Vagina (tissue), 2 donors: Measurements from ENCODE around the gene MYH8. TPM values are rescaled to one million over a fixed set of nuclear protein-coding genes. Genes with fewer than 3 reads are reported as not detected.

Experiments
- DNase-seq, 2 donors: peaks; one replicate each; pipeline ENCODE4 v3.0.0-alpha.2; 2017; ENCODE audit errors: extremely low spot score in 2 of 2
- H3K27ac ChIP-seq: fragments of 200-600 bp; sonication (generic); one replicate; pipeline ENCODE4 v1.5.1; 2019
- H3K27me3 ChIP-seq: fragments of 200-600 bp; sonication (generic); one replicate; pipeline ENCODE4 v1.5.1; 2019
- H3K36me3 ChIP-seq, 2 donors: fragments of 200-600 bp; sonication (generic); one replicate each; pipeline ENCODE4 v1.5.1; 2017 to 2019
- H3K4me1 ChIP-seq: fragments of 200-600 bp; sonication (generic); one replicate; pipeline ENCODE4 v1.5.1; 2019
- H3K4me3 ChIP-seq, 2 donors: fragments of 200-600 bp; sonication (generic); 1 replicate in 1 of 2; 2 replicates in 1 of 2; pipeline ENCODE4 v1.5.1; 2016 to 2019
- H3K9me3 ChIP-seq: fragments of 200-600 bp; sonication (generic); one replicate; pipeline ENCODE4 v1.5.1; 2019
- CTCF ChIP-seq, 3 experiments: fragments of 450-650 bp in 2 of 3; fragments of 200-600 bp in 1 of 3; sonication (generic) in 1 of 3; IDR thresholded peaks; one replicate each; pipeline ENCODE4 v1.5.1; 2017 to 2019; ENCODE audit warnings: antibody characterized with exemption in 3 of 3, mild to moderate bottlenecking in 2 of 3, moderate library complexity in 2 of 3
- POLR2A ChIP-seq, 2 donors: fragments of 450-650 bp; IDR thresholded peaks; one replicate each; pipeline ENCODE4 v1.6.1; 2017; ENCODE audit warnings: antibody characterized with exemption in 2 of 2, mild to moderate bottlenecking in 2 of 2, moderate library complexity in 2 of 2
- POLR2AphosphoS5 ChIP-seq, 2 donors: sonication (generic); formaldehyde crosslinking; IDR thresholded peaks; one replicate each; pipeline ENCODE4 v1.9.0; 2017; ENCODE audit warnings: antibody characterized with exemption in 2 of 2, mild to moderate bottlenecking in 2 of 2, low read depth in 1 of 2; ENCODE audit not compliant: insufficient read depth in 1 of 2
- intact Hi-C: fragments of 100-400 bp; cut with DNase I; formaldehyde crosslinking; loops from one replicate; pipeline ENCODE4 v1.15.1; 2023
- total RNA-seq: library from RNA; depleted of rRNA; stranded (reverse); fragments of >200 nt; gene quantifications from one replicate; pipeline ENCODE4 v1.2.3, GENCODE V29; 2016

The MYH8 gene
- total RNA-seq, 1 donor from 2014 or later = not detected

- DNase-seq = no peak
Measured at GRCh38 chr17:10352893-10353292, 68.9 kb downstream of the MYH8 start.

GRCh38 chr17:10349403-10349802 lies 72.3 kb downstream of the MYH8 start:
- intact Hi-C loops = no loop called here
- no peak for DNase-seq
- Histone ChIP-seq H3K27ac (no peak overlapping the region), H3K9me3 (no peaks in the 10 kb centered on the region), H3K4me3 (no peak overlapping the region), H3K27me3 (no peaks in the 10 kb centered on the region), H3K4me1 (no peaks in the 10 kb centered on the region), H3K36me3 (no peaks in the 10 kb centered on the region)
- TF ChIP-seq POLR2AphosphoS5 (IDR thresholded peaks at IDR 0.05; ENCODE audit: insufficient read depth in 1 of 2, low read depth in 1 of 2) (no peak), CTCF (IDR thresholded peaks at IDR 0.05) (no peak), POLR2A (IDR thresholded peaks at IDR 0.05) (no peak)

More at GRCh38 chr17:10352893-10353292, 68.9 kb downstream of the MYH8 start:
- Histone ChIP-seq H3K9me3 (no peaks in the 10 kb centered on the region), H3K36me3 (no peaks in the 10 kb centered on the region), H3K27ac (no peak overlapping the region), H3K4me3 (no peak overlapping the region), H3K27me3 (no peaks in the 10 kb centered on the region), H3K4me1 (no peaks in the 10 kb centered on the region)
- intact Hi-C loops = no loop called here
- TF ChIP-seq POLR2A (IDR thresholded peaks at IDR 0.05) (no peak), POLR2AphosphoS5 (IDR thresholded peaks at IDR 0.05; ENCODE audit: insufficient read depth in 1 of 2, low read depth in 1 of 2) (no peak), CTCF (IDR thresholded peaks at IDR 0.05) (no peak)

GRCh38 chr17:10344816-10345215 lies 76.9 kb downstream of the MYH8 start:
- Histone ChIP-seq H3K27me3 (no peaks in the 10 kb centered on the region), H3K4me1 (no peaks in the 10 kb centered on the region), H3K4me3 (no peak overlapping the region), H3K27ac (no peak overlapping the region), H3K9me3 (no peaks in the 10 kb centered on the region), H3K36me3 (no peaks in the 10 kb centered on the region)
- intact Hi-C loops = no loop called here
- DNase-seq = no peak
- TF ChIP-seq POLR2AphosphoS5 (IDR thresholded peaks at IDR 0.05; ENCODE audit: insufficient read depth in 1 of 2, low read depth in 1 of 2) (no peak), CTCF (IDR thresholded peaks at IDR 0.05) (no peak)

Other genes starting within 250 kb of the MYH8 start
- gene GAS7, start 223.3 kb downstream of the MYH8 start, total RNA-seq = 47.1 TPM
- gene MYH13, start 48.9 kb downstream of the MYH8 start, total RNA-seq = not detected
- not detected for gene MYH4, start 47.6 kb upstream of the MYH8 start, total RNA-seq
- gene MYH1, start 96.6 kb upstream of the MYH8 start, total RNA-seq = not detected
- not detected for gene MYH2, start 127.7 kb upstream of the MYH8 start, total RNA-seq
- 4.9 TPM for gene MYH3, start 235.4 kb upstream of the MYH8 start, total RNA-seq